Adipocyte (in vitro differentiated cells): ENCODE measurements around the gene PDP2.
"Not testable (repeated sequence)": the region's sequence is repeated elsewhere in the genome, so short reads cannot be mapped to it uniquely, and the experiment has no call there.

Source experiments
- DNase-seq: peaks from one replicate; pipeline ENCODE4 v3.0.0-alpha.2; 2015; ENCODE audit warnings: low read depth
- H3K27me3 ChIP-seq: replicated peaks from 2 replicates; pipeline ENCODE4 v1.7.0; 2013; ENCODE audit warnings: mild to moderate bottlenecking, low read length, moderate library complexity; ENCODE audit not compliant: control insufficient read depth, insufficient read depth
- H3K36me3 ChIP-seq: 2 replicates; pipeline ENCODE4 v1.7.0; 2013; ENCODE audit warnings: low read length, mild to moderate bottlenecking, moderate library complexity; ENCODE audit not compliant: control insufficient read depth, insufficient read depth, severe bottlenecking
- H3K4me1 ChIP-seq: 2 replicates; pipeline ENCODE4 v1.7.0; 2013; ENCODE audit warnings: mild to moderate bottlenecking, low read length, moderate library complexity; ENCODE audit not compliant: control insufficient read depth, insufficient read depth
- H3K4me3 ChIP-seq: 2 replicates; pipeline ENCODE4 v1.7.0; 2013; ENCODE audit warnings: mild to moderate bottlenecking, low read length, moderate library complexity
- H3K9ac ChIP-seq: 2 replicates; pipeline ENCODE4 v1.7.0; 2013; ENCODE audit warnings: mild to moderate bottlenecking, low read length, moderate library complexity
- H3K9me3 ChIP-seq: 2 replicates; pipeline ENCODE4 v1.7.0; 2013; ENCODE audit warnings: mild to moderate bottlenecking, low read length, moderate library complexity; ENCODE audit not compliant: control insufficient read depth

PDP2 gene

DNA sequence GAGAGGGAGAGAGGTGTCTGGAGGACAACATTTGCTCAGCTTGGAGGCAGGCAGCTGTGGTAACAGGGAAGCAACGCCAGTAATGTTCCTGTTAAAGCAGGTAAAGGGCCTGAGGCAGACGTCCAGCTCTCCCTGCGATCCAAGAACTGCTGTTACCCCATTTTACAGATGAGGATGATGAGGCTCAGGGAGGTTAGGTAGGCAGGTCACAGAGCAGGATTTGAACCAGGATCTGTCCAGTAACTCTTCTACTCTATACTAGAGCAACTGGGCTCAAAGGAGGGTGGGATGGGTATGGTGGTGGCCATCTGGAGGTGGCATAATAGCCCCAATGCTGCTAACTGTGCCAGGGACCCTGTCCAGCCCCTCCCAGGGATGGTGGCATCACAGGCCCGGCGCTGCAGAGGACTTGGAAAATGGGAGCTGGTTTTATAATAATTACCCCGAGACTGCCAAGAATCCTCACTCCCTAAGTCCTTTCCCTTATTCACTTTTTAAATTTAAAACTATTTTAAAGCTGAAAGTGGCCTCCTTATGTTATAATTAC, 24.1 kb upstream of the PDP2 start:
- H3K9me3 ChIP-seq, result no peaks in the 10 kb centered on the region
- H3K4me3 ChIP-seq, result no peak overlapping the region
- H3K36me3 ChIP-seq, result no peaks in the 10 kb centered on the region
- H3K9ac ChIP-seq, result no peak overlapping the region
- no peak for DNase-seq
- H3K4me1 ChIP-seq, result peaks cover 4% of the 10 kb centered on the region
- peaks cover 8% of the 10 kb centered on the region for H3K27me3 ChIP-seq

- H3K4me3 ChIP-seq, result no peak overlapping the region
- H3K4me1 ChIP-seq, result peaks cover 4% of the 10 kb centered on the region
- peaks cover 5% of the 10 kb centered on the region for H3K27me3 ChIP-seq
- no peaks in the 10 kb centered on the region for H3K9me3 ChIP-seq
- H3K36me3 ChIP-seq, result no peaks in the 10 kb centered on the region
- no peak overlapping the region for H3K9ac ChIP-seq
- no peak for DNase-seq
Measured at GRCh38 chr16:66856801-66857200, 23.5 kb upstream of the PDP2 start.

- Histone ChIP-seq H3K4me3 (no peak overlapping the region), H3K9me3 (no peaks in the 10 kb centered on the region), H3K4me1 (peaks cover 4% of the 10 kb centered on the region), H3K36me3 (no peaks in the 10 kb centered on the region), H3K27me3 (peaks cover 5% of the 10 kb centered on the region), H3K9ac (no peak overlapping the region)
- DNase-seq, result no peak
Measured at GRCh38 chr16:66857437-66857836, 22.9 kb upstream of the PDP2 start.

- Histone ChIP-seq H3K4me1 (peaks cover 4% of the 10 kb centered on the region), H3K36me3 (no peaks in the 10 kb centered on the region), H3K9me3 (no peaks in the 10 kb centered on the region), H3K9ac (no peak overlapping the region), H3K27me3 (peaks cover 2% of the 10 kb centered on the region), H3K4me3 (no peak overlapping the region)
- peak; percentile 59 for DNase-seq
Measured at GRCh38 chr16:66858740-66859396, 21.4 kb upstream of the PDP2 start.

- no peak for DNase-seq
- peaks cover 4% of the 10 kb centered on the region for H3K4me1 ChIP-seq
- no peaks in the 10 kb centered on the region for H3K9me3 ChIP-seq
- no peaks in the 10 kb centered on the region for H3K27me3 ChIP-seq
- no peak overlapping the region for H3K4me3 ChIP-seq
- no peak overlapping the region for H3K9ac ChIP-seq
- no peaks in the 10 kb centered on the region for H3K36me3 ChIP-seq
Measured at GRCh38 chr16:66859397-66860068, 20.8 kb upstream of the PDP2 start.

DNA sequence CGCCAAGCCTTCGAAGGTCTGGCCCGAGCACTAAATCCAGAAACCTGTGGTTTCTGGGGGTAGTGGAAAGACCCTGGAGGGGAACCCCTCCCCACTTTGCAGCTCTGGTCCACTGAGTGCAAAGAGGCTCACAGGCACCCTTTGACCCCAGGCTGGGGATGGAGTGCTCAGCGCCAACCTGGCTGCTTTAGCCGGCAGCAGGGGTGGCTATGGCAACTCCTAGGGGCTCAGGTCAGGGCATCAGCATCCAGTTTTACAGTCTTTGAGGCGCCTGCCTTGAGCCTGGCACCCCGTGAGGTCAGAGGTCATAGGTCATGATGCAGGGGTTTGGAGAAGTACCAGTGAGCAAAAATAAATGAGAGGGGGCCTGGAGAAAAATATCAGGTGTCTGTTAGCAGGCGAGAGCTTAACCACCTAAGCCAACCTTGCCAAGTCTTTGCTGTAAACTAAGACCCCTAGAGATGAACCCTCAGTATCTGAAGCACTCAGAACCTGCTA, 18.2 kb upstream of the PDP2 start:
- no peak overlapping the region for H3K4me3 ChIP-seq
- H3K4me1 ChIP-seq, result peaks cover 4% of the 10 kb centered on the region
- no peaks in the 10 kb centered on the region for H3K36me3 ChIP-seq
- DNase-seq, result no peak
- H3K9ac ChIP-seq, result no peak overlapping the region
- no peaks in the 10 kb centered on the region for H3K27me3 ChIP-seq
- H3K9me3 ChIP-seq, result no peaks in the 10 kb centered on the region

GRCh38 chr16:66863707-66864106, 16.6 kb upstream of the PDP2 start:
- DNase-seq, result no peak

GRCh38 chr16:66869424-66869823, 10.9 kb upstream of the PDP2 start:
- no peak for DNase-seq
- Histone ChIP-seq H3K4me3 (no peak overlapping the region), H3K36me3 (no peaks in the 10 kb centered on the region), H3K9me3 (no peaks in the 10 kb centered on the region), H3K9ac (no peak overlapping the region), H3K27me3 (no peaks in the 10 kb centered on the region), H3K4me1 (peaks cover 15% of the 10 kb centered on the region)

More at GRCh38 chr16:66863707-66864106, 16.6 kb upstream of the PDP2 start:
- H3K4me1 ChIP-seq, result peaks cover 4% of the 10 kb centered on the region
- H3K27me3 ChIP-seq, result no peaks in the 10 kb centered on the region
- H3K4me3 ChIP-seq, result no peak overlapping the region
- H3K36me3 ChIP-seq, result no peaks in the 10 kb centered on the region
- H3K9me3 ChIP-seq, result no peaks in the 10 kb centered on the region
- no peak overlapping the region for H3K9ac ChIP-seq

- not testable (repeated sequence) for H3K4me3 ChIP-seq, H3K9me3 ChIP-seq, H3K36me3 ChIP-seq, H3K27me3 ChIP-seq, DNase-seq, H3K9ac ChIP-seq
- H3K4me1 ChIP-seq, result peaks cover 18% of the 10 kb centered on the region
Measured at GRCh38 chr16:66871363-66871762, 9.0 kb upstream of the PDP2 start.

DNA sequence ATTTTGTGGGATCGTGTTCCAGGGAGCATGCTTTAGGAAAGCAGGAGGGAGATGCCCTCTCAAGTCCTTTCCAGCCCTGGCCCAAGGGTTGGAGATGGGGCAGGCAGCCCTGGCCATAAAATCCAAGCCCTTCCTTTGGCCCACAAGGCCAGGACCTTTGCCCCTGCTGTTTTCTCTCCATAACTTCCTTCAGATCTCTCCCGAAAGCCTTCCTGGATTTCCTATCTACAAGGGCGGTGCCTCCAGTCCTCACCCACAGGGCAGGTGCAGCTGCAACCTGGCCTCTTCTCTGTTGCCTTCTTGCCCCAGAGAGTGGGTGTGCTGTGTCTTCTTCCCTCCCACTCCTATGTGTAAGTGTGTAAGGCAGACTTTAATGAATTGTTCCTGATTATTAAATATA, 8.5 kb upstream of the PDP2 start:
- H3K9me3 ChIP-seq, result no peaks in the 10 kb centered on the region
- no peak for DNase-seq
- H3K4me1 ChIP-seq, result peaks cover 18% of the 10 kb centered on the region
- no peak overlapping the region for H3K4me3 ChIP-seq
- H3K36me3 ChIP-seq, result no peaks in the 10 kb centered on the region
- no peaks in the 10 kb centered on the region for H3K27me3 ChIP-seq
- H3K9ac ChIP-seq, result no peak overlapping the region

DNA sequence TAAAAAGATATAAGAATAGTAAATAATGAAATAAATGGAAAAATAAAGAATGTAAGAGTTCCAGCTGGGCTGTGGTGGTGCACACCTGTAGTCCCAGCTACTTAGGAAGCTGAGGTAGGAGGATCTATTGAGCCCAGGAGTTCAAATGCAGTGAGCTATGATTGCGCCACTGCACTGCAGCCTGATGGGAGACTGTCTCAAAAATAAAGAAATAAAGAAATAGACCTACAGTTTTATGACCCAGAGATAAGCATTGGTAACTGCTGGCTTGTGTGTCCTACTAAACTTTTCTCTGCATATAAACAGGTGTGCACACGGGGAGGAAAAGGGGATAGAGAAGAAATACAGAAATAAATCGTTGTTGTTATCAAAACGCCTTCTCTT, 7.8 kb upstream of the PDP2 start:
- peak overlapping the region; percentile 69 for H3K9ac ChIP-seq
- no peaks in the 10 kb centered on the region for H3K27me3 ChIP-seq
- H3K4me1 ChIP-seq, result peaks cover 18% of the 10 kb centered on the region
- H3K9me3 ChIP-seq, result no peaks in the 10 kb centered on the region
- H3K36me3 ChIP-seq, result no peaks in the 10 kb centered on the region
- no peak for DNase-seq
- H3K4me3 ChIP-seq, result peak overlapping the region; percentile 74
